MM.1S (cell line): ENCODE measurements around the gene ANKRD6.

ENCODE experiments used
- EZH2 ChIP-seq: fragments of 300-600 bp; sonication (generic); optimal IDR thresholded peaks from 2 replicates; pipeline ENCODE3; 2017; ENCODE audit warnings: low read depth, mild to moderate bottlenecking, antibody characterized with exemption, low read length, mixed read lengths
- EZH2phosphoT487 ChIP-seq: fragments of 300-600 bp; sonication (generic); IDR thresholded peaks from 2 replicates; pipeline ENCODE4 v1.6.1; 2018; ENCODE audit warnings: antibody characterized with exemption, low read length
- TF ChIP-seq, protein P1 (sequence below): fragments of 300-600 bp; sonication (generic); IDR thresholded peaks from 2 replicates; pipeline ENCODE4 v1.5.1; 2016; ENCODE audit warnings: antibody characterized with exemption, low read length, mixed read lengths

DNA sequence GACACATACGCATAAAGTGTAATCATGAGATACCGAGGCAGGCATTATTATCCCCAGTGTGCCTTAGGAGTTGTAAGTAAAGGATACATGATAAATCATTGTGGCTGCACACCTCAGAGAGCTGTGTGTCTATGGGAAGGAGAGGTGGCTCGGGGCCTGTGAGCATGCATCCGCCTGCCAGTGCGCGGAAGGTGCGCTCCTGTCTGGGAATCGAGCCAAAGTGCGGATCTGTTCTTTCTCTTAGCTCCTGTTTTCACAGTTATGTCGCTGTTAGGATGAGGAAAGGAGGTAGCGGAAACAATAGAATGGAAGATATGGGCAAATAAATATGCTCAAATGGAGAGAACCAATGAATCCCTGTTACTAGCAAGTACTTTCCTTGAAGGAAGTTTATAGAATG is 98.0 kb downstream of the ANKRD6 start:
- TF ChIP-seq, protein P1, sequence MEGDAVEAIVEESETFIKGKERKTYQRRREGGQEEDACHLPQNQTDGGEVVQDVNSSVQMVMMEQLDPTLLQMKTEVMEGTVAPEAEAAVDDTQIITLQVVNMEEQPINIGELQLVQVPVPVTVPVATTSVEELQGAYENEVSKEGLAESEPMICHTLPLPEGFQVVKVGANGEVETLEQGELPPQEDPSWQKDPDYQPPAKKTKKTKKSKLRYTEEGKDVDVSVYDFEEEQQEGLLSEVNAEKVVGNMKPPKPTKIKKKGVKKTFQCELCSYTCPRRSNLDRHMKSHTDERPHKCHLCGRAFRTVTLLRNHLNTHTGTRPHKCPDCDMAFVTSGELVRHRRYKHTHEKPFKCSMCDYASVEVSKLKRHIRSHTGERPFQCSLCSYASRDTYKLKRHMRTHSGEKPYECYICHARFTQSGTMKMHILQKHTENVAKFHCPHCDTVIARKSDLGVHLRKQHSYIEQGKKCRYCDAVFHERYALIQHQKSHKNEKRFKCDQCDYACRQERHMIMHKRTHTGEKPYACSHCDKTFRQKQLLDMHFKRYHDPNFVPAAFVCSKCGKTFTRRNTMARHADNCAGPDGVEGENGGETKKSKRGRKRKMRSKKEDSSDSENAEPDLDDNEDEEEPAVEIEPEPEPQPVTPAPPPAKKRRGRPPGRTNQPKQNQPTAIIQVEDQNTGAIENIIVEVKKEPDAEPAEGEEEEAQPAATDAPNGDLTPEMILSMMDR = no peak
- TF ChIP-seq EZH2 (no peak), EZH2phosphoT487 (no peak)
